HG02763 (cell line): ENCODE measurements around the gene AOC2.
"Not testable (repeated sequence)": the region's sequence is repeated elsewhere in the genome, so short reads cannot be mapped to it uniquely, and the experiment has no call there.

Experiments
- ATAC-seq: cut with Tn5 transposase; IDR thresholded peaks from one replicate; pipeline ENCODE4 v1.9.1; 2021; ENCODE audit warnings: mild to moderate bottlenecking, moderate library complexity; ENCODE audit not compliant: unreplicated experiment

The AOC2 gene

DNA sequence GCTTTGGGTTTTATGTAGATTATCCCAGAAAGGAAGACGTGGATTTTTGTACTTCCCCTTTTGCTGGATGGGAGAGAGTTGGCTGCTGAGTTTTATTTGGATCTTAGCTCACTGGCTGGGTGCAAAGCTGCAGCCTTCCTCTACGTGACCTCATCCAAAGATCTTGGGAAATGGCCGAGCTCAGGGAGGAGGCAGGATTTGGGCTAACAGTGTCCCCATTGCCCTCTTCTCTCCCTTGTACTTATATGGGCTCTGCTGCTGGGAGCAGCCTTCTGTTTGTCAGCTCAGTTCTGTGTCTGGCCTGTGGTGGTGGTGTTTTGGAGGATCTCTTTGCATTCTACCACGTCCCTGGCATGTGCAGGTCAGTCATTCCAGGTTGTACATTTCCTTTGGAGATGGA, 8.6 kb downstream of the AOC2 start:
- ATAC-seq = no peak

DNA sequence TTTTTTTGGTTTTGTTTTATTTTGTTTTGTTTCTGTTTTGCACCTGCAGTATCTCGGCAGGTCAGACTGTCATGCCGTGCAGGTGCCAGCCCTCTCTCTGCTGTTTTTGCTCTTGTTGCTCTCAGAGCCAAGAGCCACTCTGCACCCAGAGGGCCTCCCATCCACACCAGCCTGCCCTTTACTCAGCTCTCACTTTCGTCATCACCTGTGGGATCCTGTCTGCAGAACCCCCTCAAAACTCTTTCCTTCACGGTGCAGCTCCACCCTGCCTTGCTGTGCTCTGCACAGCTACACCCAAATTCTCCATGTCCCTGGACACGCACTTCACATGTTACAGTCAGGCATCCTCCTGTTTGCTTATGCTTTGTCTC, 9.2 kb downstream of the AOC2 start:
- no peak for ATAC-seq

DNA sequence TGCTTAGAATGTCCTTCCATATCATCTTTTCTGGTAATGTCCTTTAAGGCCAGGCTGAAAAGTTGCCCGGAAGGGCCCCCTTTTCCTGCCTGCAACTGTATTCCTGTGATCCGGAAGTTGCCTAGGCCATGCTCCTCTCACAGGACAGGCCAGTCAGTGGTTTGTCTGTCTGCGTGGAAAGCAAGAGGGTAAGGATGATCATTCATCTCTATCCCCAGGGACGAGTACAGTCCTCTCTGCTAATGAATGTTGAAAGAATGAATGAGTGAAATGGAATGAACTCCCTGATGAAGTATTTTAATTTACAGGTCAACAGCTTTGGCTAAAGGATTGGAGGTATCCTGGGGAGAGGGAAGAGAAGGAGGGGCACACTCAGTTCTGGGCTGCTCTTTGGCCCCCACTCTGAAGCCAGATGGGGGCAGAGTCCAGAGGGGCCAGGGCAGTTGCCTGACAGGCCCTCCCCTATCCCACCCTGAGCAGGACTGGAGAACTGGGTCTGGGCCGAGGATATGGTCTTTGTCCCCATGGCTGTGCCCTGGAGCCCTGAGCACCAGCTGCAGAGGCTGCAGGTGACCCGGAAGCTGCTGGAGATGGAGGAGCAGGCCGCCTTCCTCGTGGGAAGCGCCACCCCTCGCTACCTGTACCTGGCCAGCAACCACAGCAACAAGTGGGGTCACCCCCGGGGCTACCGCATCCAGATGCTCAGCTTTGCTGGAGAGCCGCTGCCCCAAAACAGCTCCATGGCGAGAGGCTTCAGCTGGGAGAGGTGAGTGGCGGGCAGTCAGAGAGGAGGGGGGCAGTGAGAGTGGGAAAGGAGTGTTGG, 9.8 kb downstream of the AOC2 start:
- no peak for ATAC-seq

- ATAC-seq = no peak
Measured at GRCh38 chr17:42855048-42855596, 10.7 kb downstream of the AOC2 start.

- not testable (repeated sequence) for ATAC-seq
Measured at GRCh38 chr17:42856093-42856492, 11.7 kb downstream of the AOC2 start.

DNA sequence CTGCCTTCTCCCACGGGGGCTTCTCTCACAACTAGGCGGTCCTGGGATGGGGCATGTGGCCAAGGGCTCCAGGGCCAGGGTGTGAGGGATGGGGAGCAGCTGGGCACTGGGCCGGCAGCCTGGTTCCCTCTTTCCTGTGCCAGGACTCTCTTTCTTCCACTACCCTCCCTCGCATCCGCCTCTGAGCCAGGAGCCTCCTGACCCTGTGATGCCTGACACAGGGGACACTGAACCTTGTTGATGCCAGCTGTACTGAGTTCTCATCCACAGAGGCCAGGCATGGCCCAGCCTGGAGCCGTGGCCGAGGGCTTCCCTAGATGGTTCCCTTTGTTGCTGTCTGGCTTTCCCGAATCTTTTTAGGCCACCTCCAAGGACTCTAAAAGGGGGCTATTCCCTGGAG, 12.1 kb downstream of the AOC2 start:
- ATAC-seq = not testable (repeated sequence)

GRCh38 chr17:42857389-42857788, 13.0 kb downstream of the AOC2 start:
- no peak for ATAC-seq

DNA sequence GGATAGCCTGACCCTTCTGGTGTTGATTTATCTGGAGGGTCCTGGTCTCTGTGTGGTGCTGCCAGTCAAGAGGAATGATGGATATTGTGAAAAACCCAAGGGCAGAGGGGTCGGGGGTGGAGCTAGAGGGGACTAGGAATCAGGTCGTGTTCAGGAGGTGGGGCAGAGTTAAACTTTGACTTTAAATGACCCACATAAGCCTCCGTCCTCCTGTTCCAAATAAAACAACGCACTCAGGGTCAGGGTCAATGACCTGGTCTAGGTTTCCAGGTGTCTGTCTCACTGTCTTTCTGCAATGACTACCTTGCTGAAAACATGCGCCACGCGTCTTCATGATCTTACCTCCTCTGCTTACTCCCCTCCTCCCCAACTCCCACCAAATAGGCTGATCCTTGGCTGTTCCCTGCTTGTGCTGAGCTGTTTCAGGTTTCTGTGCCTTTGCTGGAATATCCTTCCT, 21.3 kb downstream of the AOC2 start:
- ATAC-seq = no peak

- no peak for ATAC-seq
Measured at GRCh38 chr17:42866216-42866615, 21.8 kb downstream of the AOC2 start.

GRCh38 chr17:42866631-42867575, 22.5 kb downstream of the AOC2 start:
- ATAC-seq = no peak

GRCh38 chr17:42867694-42868261, 23.4 kb downstream of the AOC2 start:
- not testable (repeated sequence) for ATAC-seq

GRCh38 chr17:42868338-42868737, 24.0 kb downstream of the AOC2 start:
- no peak for ATAC-seq

DNA sequence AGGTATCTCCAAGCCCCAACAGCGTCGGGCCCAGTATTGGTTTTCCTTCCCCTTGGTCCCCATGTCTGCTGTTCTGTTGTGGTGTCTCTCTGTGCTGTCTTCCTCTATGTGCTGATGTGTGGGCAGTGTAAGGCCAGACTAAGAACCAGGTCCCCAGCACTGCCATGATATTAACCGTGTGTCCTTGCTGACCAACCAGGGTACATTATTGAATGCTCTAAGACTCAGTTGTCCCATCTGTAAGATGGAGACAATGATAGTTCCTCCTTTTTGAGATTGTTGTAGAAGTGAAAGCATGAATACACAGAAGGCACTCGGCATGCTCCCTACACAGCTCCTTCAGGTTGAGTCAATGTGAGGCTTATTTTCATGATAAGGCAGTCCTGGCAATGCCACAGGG, 27.3 kb downstream of the AOC2 start:
- ATAC-seq = no peak

DNA sequence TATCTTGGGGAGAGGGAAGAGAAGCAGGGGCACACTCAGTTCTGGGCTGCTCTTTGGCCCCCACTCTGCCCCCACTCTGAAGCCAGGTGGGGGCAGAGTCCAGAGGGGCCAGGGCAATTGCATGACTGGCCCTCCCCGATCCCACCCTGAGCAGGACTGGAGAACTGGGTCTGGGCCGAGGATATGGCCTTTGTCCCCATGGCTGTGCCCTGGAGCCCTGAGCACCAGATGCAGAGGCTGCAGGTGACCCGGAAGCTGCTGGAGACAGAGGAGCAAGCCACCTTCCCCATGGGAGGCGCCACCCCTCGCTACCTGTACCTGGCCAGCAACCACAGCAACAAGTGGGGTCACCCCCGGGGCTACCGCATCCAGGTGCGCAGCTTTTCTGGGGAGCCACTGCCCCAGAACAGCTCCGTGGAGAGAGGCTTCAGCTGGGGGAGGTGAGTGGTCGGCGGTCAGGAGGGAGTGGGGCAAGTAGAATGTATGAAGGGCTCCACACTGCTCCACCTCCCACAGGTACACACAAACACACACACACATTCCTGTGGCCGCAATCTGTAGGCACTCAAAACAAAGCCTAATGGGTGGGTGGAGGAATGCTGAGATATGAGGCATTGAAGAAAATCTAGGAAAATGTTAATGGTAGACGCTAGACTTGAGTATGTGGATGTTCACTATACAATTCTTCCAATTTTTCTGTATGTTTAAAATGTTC, 28.0 kb downstream of the AOC2 start:
- no peak for ATAC-seq

GRCh38 chr17:42873315-42873714, 28.9 kb downstream of the AOC2 start:
- no peak for ATAC-seq

GRCh38 chr17:42873932-42874695, 29.7 kb downstream of the AOC2 start:
- ATAC-seq = not testable (repeated sequence)

- no peak for ATAC-seq
Measured at GRCh38 chr17:42877037-42877436, 32.7 kb downstream of the AOC2 start.

DNA sequence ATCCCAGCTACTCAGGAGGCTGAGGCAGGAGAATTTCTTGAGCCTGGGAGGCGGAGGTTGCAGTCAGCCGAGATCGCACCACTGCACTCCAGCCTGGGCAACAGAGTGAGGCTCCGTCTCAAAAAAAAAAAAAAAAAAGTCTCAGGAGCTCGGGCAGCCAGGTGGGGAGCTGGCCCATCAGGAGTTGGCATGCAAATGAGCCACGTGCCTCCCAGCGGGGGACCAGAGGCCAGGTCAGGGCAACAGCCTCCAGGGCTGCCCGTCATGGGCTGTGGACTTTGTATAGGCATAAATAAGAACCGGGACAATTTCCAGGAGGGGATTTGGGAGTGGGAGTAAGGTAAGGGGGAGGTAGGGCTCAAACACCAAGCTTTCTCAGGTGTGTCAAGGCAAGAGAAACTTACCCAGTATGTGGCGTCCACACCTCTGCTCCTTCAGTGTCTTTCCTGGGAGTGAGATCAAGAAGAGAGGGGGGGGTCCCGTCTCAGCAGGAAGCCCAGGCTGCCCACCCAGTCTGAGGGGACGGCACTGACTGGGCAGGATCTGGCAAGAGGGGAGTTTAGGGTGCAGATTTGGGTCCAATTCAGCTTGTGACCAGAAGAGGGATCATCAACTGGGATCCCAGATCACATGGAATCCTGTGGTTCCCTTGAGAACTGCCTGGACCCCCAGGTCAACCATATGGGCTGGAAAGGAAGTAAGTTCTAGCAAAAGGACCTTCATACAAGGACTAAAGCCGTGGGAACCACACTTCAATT, 33.9 kb downstream of the AOC2 start:
- no peak for ATAC-seq
